HUES64 (cell line): ENCODE data around the gene TNXB.
"Not testable (repeated sequence)": the region's sequence is repeated elsewhere in the genome, so short reads cannot be mapped to it uniquely, and the experiment has no call there.

Experiments
- H3K27ac ChIP-seq: 2 replicates; pipeline ENCODE4 v1.7.0; 2013; ENCODE audit warnings: low read depth, low read length, inconsistent platforms
- H3K27me3 ChIP-seq: 2 replicates; pipeline ENCODE4 v1.6.1; 2013; ENCODE audit warnings: mild to moderate bottlenecking, low read length; ENCODE audit not compliant: insufficient read depth
- H3K36me3 ChIP-seq: 2 replicates; pipeline ENCODE4 v1.6.1; 2013; ENCODE audit warnings: mild to moderate bottlenecking, low read length; ENCODE audit not compliant: insufficient read depth
- H3K4me1 ChIP-seq: 2 replicates; pipeline ENCODE4 v1.6.1; 2013; ENCODE audit warnings: mild to moderate bottlenecking, low read length, moderate library complexity; ENCODE audit not compliant: insufficient read depth
- H3K4me3 ChIP-seq: 2 replicates; pipeline ENCODE4 v1.5.1; 2013; ENCODE audit warnings: mild to moderate bottlenecking, low read length, moderate library complexity
- H3K9ac ChIP-seq: 2 replicates; pipeline ENCODE4 v1.6.1; 2013; ENCODE audit warnings: mild to moderate bottlenecking, low read depth, low read length
- H3K9me3 ChIP-seq: 2 replicates; pipeline ENCODE4 v1.6.1; 2013; ENCODE audit warnings: low read depth, low read length; ENCODE audit not compliant: insufficient read depth
- WGBS: fragments of 150-250, 120-280 bp; methylation state at CpG from one replicate; pipeline ENCODE4 v1.1.7; 2013; ENCODE audit warnings: missing lambda C conversion rate; 5-methylcytosine and 5-hydroxymethylcytosine counted together

The TNXB gene

GRCh38 chr6:32068867-32069266, 40.3 kb downstream of the TNXB start:
- WGBS, result 93% methylated on average over 14 of the region's 14 CpGs
- Histone ChIP-seq H3K27me3 (no peaks in the 10 kb centered on the region), H3K4me3 (no peak overlapping the region), H3K36me3 (no peaks in the 10 kb centered on the region), H3K9ac (no peak overlapping the region), H3K27ac (no peak overlapping the region), H3K9me3 (no peaks in the 10 kb centered on the region), H3K4me1 (peaks cover 10% of the 10 kb centered on the region)

- H3K27ac ChIP-seq, H3K27me3 ChIP-seq, H3K9ac ChIP-seq, H3K4me3 ChIP-seq, H3K4me1 ChIP-seq, H3K9me3 ChIP-seq, H3K36me3 ChIP-seq: not testable (repeated sequence)
- WGBS, result 95% methylated on average over 13 of the region's 13 CpGs
These were observed 40.8 kb downstream of the TNXB start for GRCh38 chr6:32068315-32068714.

DNA sequence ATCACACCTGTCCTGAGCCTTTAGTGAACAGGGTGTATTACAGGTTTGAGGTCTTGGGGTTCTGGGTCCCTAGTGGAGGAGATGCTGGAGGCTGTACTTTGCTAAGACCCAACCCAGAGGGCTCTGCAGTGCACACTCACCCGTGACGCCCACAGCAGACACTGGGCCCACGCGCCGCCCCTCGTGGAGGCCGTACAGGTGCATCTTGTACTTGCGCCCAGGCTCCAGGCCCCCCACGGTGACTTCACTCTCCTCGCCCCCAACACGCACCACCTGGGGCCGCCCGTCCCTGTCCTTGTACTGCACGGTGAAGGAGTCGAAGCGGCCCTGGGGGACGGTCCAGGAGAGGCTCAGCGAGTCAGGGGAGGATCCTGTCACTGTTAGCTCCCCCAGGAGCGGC, 41.6 kb downstream of the TNXB start:
- not testable (repeated sequence) for H3K27me3 ChIP-seq, H3K9me3 ChIP-seq, H3K27ac ChIP-seq, H3K4me1 ChIP-seq, H3K36me3 ChIP-seq, H3K9ac ChIP-seq, H3K4me3 ChIP-seq
- 92% methylated on average over 19 of the region's 19 CpGs for WGBS

DNA sequence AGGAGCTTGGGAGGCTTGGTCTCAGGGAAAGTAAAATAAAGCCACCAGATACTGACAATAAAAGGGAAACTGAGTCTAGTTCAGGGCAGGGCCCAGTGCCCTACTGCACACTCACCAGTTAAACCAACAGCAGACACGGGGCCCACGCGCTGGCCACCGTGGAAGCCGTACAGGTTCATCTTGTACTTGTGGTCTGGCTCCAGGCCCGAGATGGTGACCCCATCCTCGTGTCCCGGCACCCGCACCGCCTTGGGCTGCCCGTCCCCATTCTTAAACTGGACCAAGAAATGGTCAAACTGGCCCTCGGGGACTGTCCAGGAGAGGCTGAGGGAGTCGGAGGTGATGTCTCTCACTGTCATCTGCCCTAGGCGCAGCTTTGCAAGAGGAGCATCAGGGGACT, 44.4 kb downstream of the TNXB start:
- Histone ChIP-seq H3K27me3 (no peaks in the 10 kb centered on the region), H3K36me3 (no peaks in the 10 kb centered on the region), H3K9ac (no peak overlapping the region), H3K9me3 (no peaks in the 10 kb centered on the region), H3K4me3 (no peak overlapping the region), H3K27ac (no peak overlapping the region), H3K4me1 (no peaks in the 10 kb centered on the region)
- WGBS, result 93% methylated on average over 14 of the region's 14 CpGs

GRCh38 chr6:32060966-32061655, 48.0 kb downstream of the TNXB start:
- Histone ChIP-seq H3K4me1 (no peaks in the 10 kb centered on the region), H3K27me3 (no peaks in the 10 kb centered on the region), H3K36me3 (no peaks in the 10 kb centered on the region), H3K27ac (no peak overlapping the region), H3K9ac (no peak overlapping the region), H3K9me3 (no peaks in the 10 kb centered on the region), H3K4me3 (no peak overlapping the region)
- 94% methylated on average over 25 of the region's 28 CpGs for whole genome bisulfite sequencing

GRCh38 chr6:32058511-32058963, 50.6 kb downstream of the TNXB start:
- no peaks in the 10 kb centered on the region for H3K4me1 ChIP-seq
- no peaks in the 10 kb centered on the region for H3K9me3 ChIP-seq
- no peak overlapping the region for H3K4me3 ChIP-seq
- H3K36me3 ChIP-seq, result no peaks in the 10 kb centered on the region
- no peak overlapping the region for H3K27ac ChIP-seq
- H3K9ac ChIP-seq, result no peak overlapping the region
- 93% methylated on average over 11 of the region's 11 CpGs for WGBS
- H3K27me3 ChIP-seq, result no peaks in the 10 kb centered on the region

DNA sequence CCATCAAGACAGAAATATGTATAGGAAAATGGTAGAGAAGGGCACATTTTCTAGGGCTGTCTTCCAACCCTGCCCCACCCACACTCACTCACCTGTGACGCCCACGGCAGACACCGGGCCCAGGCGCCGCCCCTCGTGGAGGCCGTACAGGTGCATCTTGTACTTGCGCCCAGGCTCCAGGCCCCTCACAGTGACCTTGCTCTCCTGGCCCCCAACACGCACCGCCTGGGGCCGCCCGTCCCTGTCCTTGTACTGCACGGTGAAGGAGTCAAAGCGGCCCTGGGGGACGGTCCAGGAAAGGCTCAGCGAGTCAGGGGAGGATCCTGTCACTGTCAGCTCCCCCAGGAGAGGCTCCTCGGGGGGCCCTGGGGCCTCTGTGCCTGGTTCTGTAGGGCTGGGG, 51.2 kb downstream of the TNXB start:
- Histone ChIP-seq H3K36me3 (no peaks in the 10 kb centered on the region), H3K27me3 (no peaks in the 10 kb centered on the region), H3K4me3 (no peak overlapping the region), H3K9me3 (no peaks in the 10 kb centered on the region), H3K9ac (no peak overlapping the region), H3K27ac (no peak overlapping the region), H3K4me1 (no peaks in the 10 kb centered on the region)
- WGBS, result 91% methylated on average over 17 of the region's 17 CpGs

DNA sequence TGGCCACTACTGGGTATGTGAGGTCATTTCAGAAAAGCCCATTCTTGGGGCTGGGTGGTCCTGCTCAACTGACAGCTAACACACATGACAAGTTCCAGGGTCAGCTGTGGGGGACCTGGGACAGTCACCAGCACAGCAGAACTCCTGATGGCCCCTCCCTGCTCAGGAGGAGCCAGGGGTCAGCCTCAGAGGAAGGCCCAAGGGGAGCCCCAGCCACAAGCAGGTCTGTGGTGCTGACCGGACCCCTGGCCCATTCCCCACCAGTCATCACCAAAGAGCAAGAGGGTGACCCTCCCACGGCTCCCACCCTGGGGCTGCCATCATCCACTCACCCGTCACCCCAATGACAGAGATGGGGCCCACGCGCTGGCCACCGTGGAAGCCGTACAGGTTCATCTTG, 52.9 kb downstream of the TNXB start:
- Histone ChIP-seq H3K36me3 (no peaks in the 10 kb centered on the region), H3K4me1 (no peaks in the 10 kb centered on the region), H3K9me3 (no peaks in the 10 kb centered on the region), H3K27ac (no peak overlapping the region), H3K9ac (no peak overlapping the region), H3K27me3 (no peaks in the 10 kb centered on the region), H3K4me3 (no peak overlapping the region)
- WGBS, result 97% methylated on average over 7 of the region's 7 CpGs

DNA sequence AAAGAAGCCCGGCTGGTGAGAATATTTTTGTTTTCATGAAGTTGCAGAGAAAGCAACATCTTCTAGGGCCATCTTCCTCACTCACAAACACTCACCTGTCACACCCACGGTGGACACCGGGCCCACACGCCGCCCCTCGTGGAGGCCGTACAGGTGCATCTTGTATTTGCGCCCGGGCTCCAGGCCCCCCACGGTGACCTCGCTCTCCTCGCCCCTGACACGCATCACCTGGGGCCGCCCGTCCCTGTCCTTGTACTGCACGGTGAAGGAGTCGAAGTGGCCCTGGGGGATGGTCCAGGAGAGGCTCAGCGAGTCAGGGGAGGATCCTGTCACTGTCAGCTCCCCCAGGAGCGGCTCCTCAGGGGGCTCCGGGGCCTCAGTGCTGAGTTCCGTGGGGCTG, 53.4 kb downstream of the TNXB start:
- 91% methylated on average over 20 of the region's 21 CpGs for whole genome bisulfite sequencing
- H3K27me3 ChIP-seq, result not testable (repeated sequence)

GRCh38 chr6:32053314-32053713, 55.8 kb downstream of the TNXB start:
- H3K4me1 ChIP-seq, H3K27ac ChIP-seq, H3K9ac ChIP-seq, H3K4me3 ChIP-seq, H3K27me3 ChIP-seq, H3K9me3 ChIP-seq, H3K36me3 ChIP-seq: not testable (repeated sequence)
- WGBS, result 94% methylated on average over 13 of the region's 13 CpGs

More for the DNA sequence above, 53.4 kb downstream of the TNXB start:
- H3K4me1 ChIP-seq, H3K9me3 ChIP-seq, H3K4me3 ChIP-seq, H3K36me3 ChIP-seq, H3K27ac ChIP-seq, H3K9ac ChIP-seq: not testable (repeated sequence)

- not testable (repeated sequence) for H3K36me3 ChIP-seq, H3K4me3 ChIP-seq, H3K27ac ChIP-seq, H3K4me1 ChIP-seq, H3K27me3 ChIP-seq, H3K9me3 ChIP-seq, H3K9ac ChIP-seq
- 89% methylated on average over 20 of the region's 20 CpGs for WGBS
These were observed 56.5 kb downstream of the TNXB start for GRCh38 chr6:32052626-32053025.

DNA sequence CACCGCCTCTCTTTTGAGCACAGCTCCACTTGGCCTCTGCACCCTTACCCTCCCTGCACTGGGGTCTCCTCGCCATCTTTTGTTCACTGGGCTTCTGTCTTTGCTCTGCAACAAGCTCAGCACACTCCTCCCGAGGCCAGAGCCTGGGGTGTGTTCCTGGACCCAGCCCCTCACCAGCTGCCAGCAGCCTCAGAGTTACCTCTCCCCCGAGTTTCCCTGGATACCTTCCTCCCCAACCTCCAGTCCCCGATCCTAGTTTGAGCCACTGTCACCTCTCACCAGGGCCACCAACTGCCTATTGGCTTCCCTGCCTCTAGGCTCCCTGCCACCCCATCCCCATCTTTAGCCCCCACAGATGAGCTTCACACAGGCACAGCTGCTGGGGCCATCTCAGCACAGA, 58.6 kb downstream of the TNXB start:
- Histone ChIP-seq H3K27ac (no peak overlapping the region), H3K4me3 (no peak overlapping the region), H3K27me3 (no peaks in the 10 kb centered on the region), H3K9ac (no peak overlapping the region), H3K36me3 (no peaks in the 10 kb centered on the region), H3K4me1 (no peaks in the 10 kb centered on the region), H3K9me3 (no peaks in the 10 kb centered on the region)
- WGBS, result 88% methylated on average over 5 of the region's 5 CpGs
